Spinal cord (tissue), 10 donors: Measurements from ENCODE around the gene DIP2C. TPM values are rescaled to one million over a fixed set of nuclear protein-coding genes. Genes with fewer than 3 reads are reported as not detected.

Experiments used
- DNase-seq, 6 donors: peaks; one replicate each; pipeline versions ENCODE4 v3.0.0 to v3.0.0-alpha.2; 2013 to 2015; ENCODE audit warnings: low spot score in 6 of 6, low read depth in 4 of 6
- H3K27ac ChIP-seq: one replicate; pipeline ENCODE4 v1.5.1; 2013; ENCODE audit warnings: low read depth, low read length, control low read depth
- H3K27me3 ChIP-seq: one replicate; pipeline ENCODE4 v1.6.1; 2013; ENCODE audit warnings: low read length; ENCODE audit not compliant: control insufficient read depth, insufficient read depth
- H3K36me3 ChIP-seq: one replicate; pipeline ENCODE4 v1.6.1; 2013; ENCODE audit warnings: low read length; ENCODE audit not compliant: control insufficient read depth, insufficient read depth
- H3K4me1 ChIP-seq: one replicate; pipeline ENCODE4 v1.6.1; 2013; ENCODE audit warnings: low read length; ENCODE audit not compliant: control insufficient read depth, insufficient read depth
- H3K4me3 ChIP-seq: one replicate; pipeline ENCODE4 v1.5.1; 2013; ENCODE audit warnings: low read depth, low read length, control low read depth
- H3K9me3 ChIP-seq: one replicate; pipeline ENCODE4 v1.6.1; 2013; ENCODE audit warnings: low read length; ENCODE audit not compliant: control insufficient read depth, insufficient read depth
- WGBS: methylation state at CpG from one replicate; pipeline ENCODE4 v1.1.5; 2013; ENCODE audit warnings: missing lambda C conversion rate; ENCODE audit not compliant: insufficient coverage; 5-methylcytosine and 5-hydroxymethylcytosine counted together
- polyA plus RNA-seq, 2 donors: library from polyadenylated mRNA; unstranded; fragments of 120-200 nt; gene quantifications; one replicate each; pipeline ENCODE4 v1.2.1, GENCODE V29; 2013; ENCODE audit not compliant: insufficient read length in 2 of 2
- total RNA-seq, 2 donors: library from RNA; depleted of rRNA in 1 of 2; stranded (reverse); fragments of 120-200 nt in 1 of 2; fragments of >200 nt in 1 of 2; gene quantifications; one replicate each; pipeline versions ENCODE4 v1.2.3 to v1.2.4, GENCODE V29; 2013 to 2014
- donor health status: healthy.

Gene DIP2C
- total and polyA plus RNA-seq, 4 donors = 15.4 to 36.3 (median 29.3) TPM

GRCh38 chr10:548238-548901, 141.1 kb downstream of the DIP2C start:
- WGBS = 50% methylated on average over 10 of the region's 17 CpGs

GRCh38 chr10:547591-548081, 141.8 kb downstream of the DIP2C start:
- WGBS = 36% methylated on average over 6 of the region's 6 CpGs
- peaks cover 7% of the 10 kb centered on the region for H3K36me3 ChIP-seq
- H3K9me3 ChIP-seq = no peaks in the 10 kb centered on the region
- DNase-seq = no peak
- H3K27ac ChIP-seq = no peak overlapping the region
- H3K27me3 ChIP-seq = no peaks in the 10 kb centered on the region
- no peak overlapping the region for H3K4me3 ChIP-seq
- peaks cover 38% of the 10 kb centered on the region for H3K4me1 ChIP-seq

More at GRCh38 chr10:548238-548901, 141.1 kb downstream of the DIP2C start:
- Histone ChIP-seq H3K36me3 (peaks cover 7% of the 10 kb centered on the region), H3K4me1 (peaks cover 35% of the 10 kb centered on the region), H3K9me3 (no peaks in the 10 kb centered on the region), H3K4me3 (no peak overlapping the region), H3K27ac (no peak overlapping the region), H3K27me3 (no peaks in the 10 kb centered on the region)
- no peak for DNase-seq

GRCh38 chr10:546971-547590, 142.4 kb downstream of the DIP2C start:
- peaks cover 7% of the 10 kb centered on the region for H3K36me3 ChIP-seq
- no peak overlapping the region for H3K27ac ChIP-seq
- no peak overlapping the region for H3K4me3 ChIP-seq
- H3K4me1 ChIP-seq = peaks cover 42% of the 10 kb centered on the region
- WGBS = 63% methylated on average over 10 of the region's 10 CpGs
- peak in 1 of 6 donors; percentile 57 for DNase-seq
- no peaks in the 10 kb centered on the region for H3K9me3 ChIP-seq
- H3K27me3 ChIP-seq = no peaks in the 10 kb centered on the region

GRCh38 chr10:546451-546850, 143.0 kb downstream of the DIP2C start:
- no peak for DNase-seq
- Histone ChIP-seq H3K27me3 (no peaks in the 10 kb centered on the region), H3K27ac (no peak overlapping the region), H3K9me3 (no peaks in the 10 kb centered on the region), H3K4me3 (no peak overlapping the region), H3K36me3 (peaks cover 10% of the 10 kb centered on the region), H3K4me1 (peaks cover 39% of the 10 kb centered on the region)
- WGBS = 98% methylated on average over 6 of the region's 7 CpGs

- peaks cover 27% of the 10 kb centered on the region for H3K4me1 ChIP-seq
- H3K4me3 ChIP-seq = no peak overlapping the region
- no peak overlapping the region for H3K27ac ChIP-seq
- H3K36me3 ChIP-seq = peaks cover 2% of the 10 kb centered on the region
- no peaks in the 10 kb centered on the region for H3K9me3 ChIP-seq
- H3K27me3 ChIP-seq = no peaks in the 10 kb centered on the region
- DNase-seq = peak in 1 of 6 donors; percentile 21
- 73% methylated on average over 17 of the region's 21 CpGs for WGBS
Measured at GRCh38 chr10:543862-544822, 145.3 kb downstream of the DIP2C start.

GRCh38 chr10:543131-543530, 146.3 kb downstream of the DIP2C start:
- Histone ChIP-seq H3K27me3 (no peaks in the 10 kb centered on the region), H3K4me3 (no peak overlapping the region), H3K4me1 (peaks cover 23% of the 10 kb centered on the region), H3K27ac (no peak overlapping the region), H3K9me3 (no peaks in the 10 kb centered on the region), H3K36me3 (peaks cover 2% of the 10 kb centered on the region)
- 86% methylated on average over 7 of the region's 13 CpGs for WGBS
- DNase-seq = peak in 5 of 6 donors; percentile 9 to 84 (median 33)

- Histone ChIP-seq H3K36me3 (peaks cover 2% of the 10 kb centered on the region), H3K27ac (no peak overlapping the region), H3K27me3 (no peaks in the 10 kb centered on the region), H3K4me3 (no peak overlapping the region), H3K4me1 (peaks cover 13% of the 10 kb centered on the region), H3K9me3 (no peaks in the 10 kb centered on the region)
- WGBS = 78% methylated on average over 16 of the region's 16 CpGs
- no peak for DNase-seq
Measured at GRCh38 chr10:541750-542371, 147.6 kb downstream of the DIP2C start.

- Histone ChIP-seq H3K4me3 (no peak overlapping the region), H3K27ac (no peak overlapping the region), H3K4me1 (peaks cover 13% of the 10 kb centered on the region), H3K9me3 (no peaks in the 10 kb centered on the region), H3K36me3 (peaks cover 2% of the 10 kb centered on the region), H3K27me3 (no peaks in the 10 kb centered on the region)
- DNase-seq = no peak
- WGBS = 94% methylated on average over 11 of the region's 13 CpGs
Measured at GRCh38 chr10:541041-541440, 148.4 kb downstream of the DIP2C start.

- peaks cover 5% of the 10 kb centered on the region for H3K36me3 ChIP-seq
- peaks cover 18% of the 10 kb centered on the region for H3K4me1 ChIP-seq
- no peak overlapping the region for H3K27ac ChIP-seq
- 95% methylated on average over 8 of the region's 9 CpGs for WGBS
- H3K27me3 ChIP-seq = no peaks in the 10 kb centered on the region
- no peaks in the 10 kb centered on the region for H3K9me3 ChIP-seq
- H3K4me3 ChIP-seq = no peak overlapping the region
- DNase-seq = no peak
Measured at GRCh38 chr10:538895-539294, 150.6 kb downstream of the DIP2C start.
